Astrocyte (in vitro differentiated cells and primary cell): ENCODE results near the gene APOA1.

Experiments
- CTCF ChIP-seq: IDR thresholded peaks from 2 replicates; pipeline ENCODE4 v1.5.1; 2011; ENCODE audit warnings: low read depth, mild to moderate bottlenecking, inconsistent platforms, low read length, moderate library complexity; ENCODE audit not compliant: insufficient read depth
- EZH2 ChIP-seq: IDR thresholded peaks from 2 replicates; pipeline ENCODE4 v1.6.1; 2012; ENCODE audit warnings: mild to moderate bottlenecking, low read length, inconsistent platforms; ENCODE audit not compliant: insufficient read depth

- no peak for TF ChIP-seq CTCF
- no peak for TF ChIP-seq EZH2
Observed at GRCh38 chr11:116871248-116871647, 33.8 kb upstream of the APOA1 start.
